Stimulated activated CD4-positive, alpha-beta T cell treated with anti-CD3 and anti-CD28 coated beads, TNF-alpha, amount 100 ng/mL, for 1 hour (primary cell): ENCODE results near the gene ATP8B4.

ENCODE experiments used
- DNase-seq, 3 donors: peaks; one replicate each; pipeline ENCODE4 v3.0.0-alpha.2; 2020; ENCODE audit warnings: low read depth in 3 of 3, low spot score in 1 of 3

The ATP8B4 gene

GRCh38 chr15:49900006-49900902 lies 218.8 kb downstream of the ATP8B4 start:
- DNase-seq, result no peak

- no peak for DNase-seq
Observed at GRCh38 chr15:49898575-49899283, 220.3 kb downstream of the ATP8B4 start.

- DNase-seq, result no peak
Observed at GRCh38 chr15:49898097-49898496, 220.9 kb downstream of the ATP8B4 start.

- no peak for DNase-seq
Observed at GRCh38 chr15:49895347-49896223, 223.4 kb downstream of the ATP8B4 start.

GRCh38 chr15:49890689-49891088 lies 228.3 kb downstream of the ATP8B4 start:
- DNase-seq, result no peak

- DNase-seq, result no peak
Observed at GRCh38 chr15:49889536-49889935, 229.5 kb downstream of the ATP8B4 start.

- no peak for DNase-seq
Observed at GRCh38 chr15:49888734-49889133, 230.3 kb downstream of the ATP8B4 start.

GRCh38 chr15:49888323-49888693 lies 230.7 kb downstream of the ATP8B4 start:
- DNase-seq, result no peak

GRCh38 chr15:49887659-49888322 lies 231.2 kb downstream of the ATP8B4 start:
- DNase-seq, result no peak

GRCh38 chr15:49883121-49883520 lies 235.9 kb downstream of the ATP8B4 start:
- DNase-seq, result no peak

- DNase-seq, result no peak
Observed at GRCh38 chr15:49881866-49882265, 237.2 kb downstream of the ATP8B4 start.

- DNase-seq, result no peak
Observed at GRCh38 chr15:49881433-49881832, 237.6 kb downstream of the ATP8B4 start.

GRCh38 chr15:49877873-49878521 lies 241.0 kb downstream of the ATP8B4 start:
- DNase-seq, result no peak

- DNase-seq, result no peak
Observed at GRCh38 chr15:49877117-49877872, 241.7 kb downstream of the ATP8B4 start.

- no peak for DNase-seq
Observed at GRCh38 chr15:49876401-49877038, 242.5 kb downstream of the ATP8B4 start.

- no peak for DNase-seq
Observed at GRCh38 chr15:49875392-49875791, 243.6 kb downstream of the ATP8B4 start.

- no peak for DNase-seq
Observed at GRCh38 chr15:49870472-49870871, 248.6 kb downstream of the ATP8B4 start.

- no peak for DNase-seq
Observed at GRCh38 chr15:49868348-49868747, 250.7 kb downstream of the ATP8B4 start.
